Endothelial cell of hepatic sinusoid (primary cell): ENCODE data around the gene XRCC5.
"Not testable (repeated sequence)": the region's sequence is repeated elsewhere in the genome, so short reads cannot be mapped to it uniquely, and the experiment has no call there.

ENCODE experiments used
- in situ Hi-C: cut with HindIII; loops from 2 replicates; pipeline ENCODE4 v1.10.0; 2017; ENCODE audit warnings: low sequenced_read_pairs

Gene XRCC5

GRCh38 chr2:216108967-216109921 is at the start of gene XRCC5:
Gene XRCC5, plus strand, starts transcription at chr2:216109348. Its CDS starts 89 bp downstream, at chr2:216109437.
- in situ Hi-C loops: no loop called here

- in situ Hi-C loops: no loop called here
These were observed 45.0 kb upstream of the XRCC5 start for GRCh38 chr2:216064014-216064630.

GRCh38 chr2:216064665-216065064 is 44.5 kb upstream of the XRCC5 start:
- in situ Hi-C loops: no loop called here

- in situ Hi-C loops: no loop called here
These were observed 42.9 kb upstream of the XRCC5 start for GRCh38 chr2:216066230-216066629.

GRCh38 chr2:216069028-216069427 is 40.1 kb upstream of the XRCC5 start:
- in situ Hi-C loops: no loop called here

GRCh38 chr2:216070195-216070594 is 39.0 kb upstream of the XRCC5 start:
- in situ Hi-C loops: no loop called here

GRCh38 chr2:216071111-216071851 is 37.9 kb upstream of the XRCC5 start:
- in situ Hi-C loops: no loop called here

- in situ Hi-C loops: no loop called here
These were observed 36.7 kb upstream of the XRCC5 start for GRCh38 chr2:216072473-216072872.

GRCh38 chr2:216073773-216074172 is 35.4 kb upstream of the XRCC5 start:
- in situ Hi-C loops: no loop called here

- in situ Hi-C loops: no loop called here
These were observed 34.8 kb upstream of the XRCC5 start for GRCh38 chr2:216074380-216074779.

GRCh38 chr2:216074794-216075193 is 34.4 kb upstream of the XRCC5 start:
- in situ Hi-C loops: no loop called here

- in situ Hi-C loops: no loop called here
These were observed 33.4 kb upstream of the XRCC5 start for GRCh38 chr2:216075510-216076485.

GRCh38 chr2:216078776-216079175 is 30.4 kb upstream of the XRCC5 start:
- in situ Hi-C loops: no loop called here

GRCh38 chr2:216080048-216080447 is 29.1 kb upstream of the XRCC5 start:
- in situ Hi-C loops: not testable (repeated sequence)

GRCh38 chr2:216081012-216081411 is 28.1 kb upstream of the XRCC5 start:
- in situ Hi-C loops: no loop called here

GRCh38 chr2:216081487-216082116 is 27.5 kb upstream of the XRCC5 start, which contains the start of the genes PECR and TMEM169:
Gene PECR, minus strand, starts transcription at chr2:216081809. Its CDS starts 68 bp downstream, at chr2:216081741.
Gene TMEM169, plus strand, starts transcription at chr2:216081919. Its CDS starts 14,045 bp downstream, at chr2:216095964.
- in situ Hi-C loops: no loop called here

- in situ Hi-C loops: no loop called here
These were observed 26.9 kb upstream of the XRCC5 start for GRCh38 chr2:216082117-216082711.

- in situ Hi-C loops: no loop called here
These were observed 26.3 kb upstream of the XRCC5 start for GRCh38 chr2:216082805-216083204.
